ENCODE data around the gene FBXL7. TPM values are rescaled to one million over a fixed set of nuclear protein-coding genes. Genes with fewer than 3 reads are reported as not detected.

The FBXL7 gene
- total RNA-seq, 4 donors from 2014 or later: 14.2 to 32.1 (median 24.9) TPM

DNA sequence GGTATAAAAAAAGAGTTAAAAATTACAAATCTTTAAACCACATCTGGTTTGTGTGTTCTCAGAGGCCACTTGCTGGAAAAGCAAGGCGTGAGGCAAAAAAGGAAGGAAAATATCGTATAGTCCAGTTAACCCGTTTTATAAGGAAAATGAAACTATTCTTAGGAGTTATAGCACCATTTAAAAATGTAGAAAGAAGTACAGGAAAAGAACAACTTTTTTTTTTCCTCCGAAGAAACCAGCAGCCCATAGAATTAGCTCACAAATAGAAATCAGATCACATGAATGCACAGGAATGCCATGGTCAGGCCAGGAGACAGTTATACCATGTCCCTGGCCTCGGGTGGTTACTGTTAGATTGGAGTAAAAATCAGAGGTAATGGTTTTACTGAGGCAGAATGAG lies 241.6 kb downstream of the FBXL7 start:
- WGBS, 2 donors (ENCODE audit: low coverage in 1 of 2): 64 to 69% methylated on average over 4 to 5 of the region's 5 CpGs
- Histone ChIP-seq H3K27me3 (no peaks in the 10 kb centered on the region), H3K4me3 (no peak overlapping the region), H3K36me3 (no peaks in the 10 kb centered on the region), H3K4me1 (peaks cover 0 to 25% (median 0%) of the 10 kb centered on the region in 3 donors), H3K9me3 (no peaks in the 10 kb centered on the region), H3K27ac (no peak overlapping the region)
- no peak for ATAC-seq
- TF ChIP-seq POLR2AphosphoS5 (IDR thresholded peaks at IDR 0.05): no peak
- TF ChIP-seq CTCF (IDR thresholded peaks at IDR 0.05): no peak
- no peak for TF ChIP-seq POLR2A (IDR thresholded peaks at IDR 0.05)
- TF ChIP-seq EP300 (IDR thresholded peaks at IDR 0.05): no peak

GRCh38 chr5:15746833-15747232 lies 246.9 kb downstream of the FBXL7 start:
- H3K9me3 ChIP-seq: no peaks in the 10 kb centered on the region
- WGBS, 2 donors (ENCODE audit: low coverage in 1 of 2): 72 to 100% methylated on average over 1 to 2 of the region's 2 CpGs
- no peak for ATAC-seq

DNA sequence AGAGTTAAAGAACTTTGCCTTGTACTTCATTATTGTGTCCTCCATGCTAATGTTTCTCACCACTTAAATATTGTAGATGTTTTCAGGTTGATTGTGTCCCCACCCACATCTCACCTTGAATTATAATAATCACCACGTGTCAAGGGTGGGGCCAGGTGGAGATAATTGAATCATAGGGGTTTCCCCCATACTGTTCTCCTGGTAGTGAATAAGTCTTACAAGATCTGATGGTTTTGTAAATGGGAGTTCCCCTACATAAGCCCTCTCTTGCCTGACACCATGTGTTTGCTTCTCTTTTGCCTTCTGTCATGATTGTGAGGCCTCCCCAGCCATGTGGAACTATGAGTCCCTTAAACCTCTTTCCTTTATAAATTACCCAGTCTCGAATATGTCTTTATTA lies 248.3 kb downstream of the FBXL7 start:
- TF ChIP-seq EP300 (IDR thresholded peaks at IDR 0.05) (no peak), CTCF (IDR thresholded peaks at IDR 0.05) (no peak), POLR2AphosphoS5 (IDR thresholded peaks at IDR 0.05) (no peak), POLR2A (IDR thresholded peaks at IDR 0.05) (no peak)
- Histone ChIP-seq H3K9me3 (no peaks in the 10 kb centered on the region), H3K27me3 (no peaks in the 10 kb centered on the region), H3K27ac (no peak overlapping the region), H3K4me1 (peaks cover 0 to 9% (median 0%) of the 10 kb centered on the region in 3 donors), H3K4me3 (no peak overlapping the region), H3K36me3 (no peaks in the 10 kb centered on the region)
- no peak for ATAC-seq
- WGBS, 2 donors (ENCODE audit: low coverage in 1 of 2): 85 to 94% methylated on average over 2 of the region's 2 CpGs

More at GRCh38 chr5:15746833-15747232, 246.9 kb downstream of the FBXL7 start:
- no peaks in the 10 kb centered on the region for H3K4me1 ChIP-seq
- no peak for TF ChIP-seq CTCF (IDR thresholded peaks at IDR 0.05)
- TF ChIP-seq POLR2A (IDR thresholded peaks at IDR 0.05): no peak
- TF ChIP-seq POLR2AphosphoS5 (IDR thresholded peaks at IDR 0.05): no peak
- no peak for TF ChIP-seq EP300 (IDR thresholded peaks at IDR 0.05)
- H3K4me3 ChIP-seq: no peak overlapping the region
- no peaks in the 10 kb centered on the region for H3K36me3 ChIP-seq
- no peaks in the 10 kb centered on the region for H3K27me3 ChIP-seq
- no peak overlapping the region for H3K27ac ChIP-seq

- H3K4me3 ChIP-seq: peak overlapping the region; percentile 12 to 18
- WGBS, 2 donors (ENCODE audit: low coverage in 1 of 2): 26 to 47% methylated on average over 9 to 10 of the region's 10 CpGs
- no peak overlapping the region for H3K27ac ChIP-seq
- no peak for TF ChIP-seq EP300 (IDR thresholded peaks at IDR 0.05)
- no peak for TF ChIP-seq POLR2AphosphoS5 (IDR thresholded peaks at IDR 0.05)
- TF ChIP-seq CTCF (IDR thresholded peaks at IDR 0.05): no peak
- no peaks in the 10 kb centered on the region for H3K36me3 ChIP-seq
- H3K27me3 ChIP-seq: no peaks in the 10 kb centered on the region
- no peak for ATAC-seq
- no peaks in the 10 kb centered on the region for H3K9me3 ChIP-seq
- H3K4me1 ChIP-seq: peaks cover 0 to 10% (median 0%) of the 10 kb centered on the region in 3 donors
Measured at GRCh38 chr5:15752663-15753285, 252.8 kb downstream of the FBXL7 start.

DNA sequence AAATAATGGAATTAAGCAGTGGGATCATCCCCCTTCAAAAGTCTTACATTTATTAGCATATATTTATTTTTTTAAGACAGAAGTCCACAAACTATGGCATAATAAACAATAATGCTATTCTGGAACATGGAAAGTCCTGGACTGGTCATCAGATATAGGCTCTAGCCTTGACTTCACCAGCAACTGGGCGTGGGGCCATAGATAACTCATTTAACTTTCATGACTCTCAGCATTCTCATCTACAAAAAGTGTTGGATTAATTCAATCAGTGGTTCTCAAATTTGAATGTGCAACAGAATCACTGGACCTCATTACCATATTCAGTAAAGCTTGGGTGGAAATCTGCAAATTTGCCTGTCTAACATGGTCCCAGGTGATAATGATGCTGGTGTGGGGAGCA lies 253.8 kb downstream of the FBXL7 start:
- no peak overlapping the region for H3K27ac ChIP-seq
- H3K36me3 ChIP-seq: no peaks in the 10 kb centered on the region
- no peaks in the 10 kb centered on the region for H3K27me3 ChIP-seq
- no peak for ATAC-seq
- no peak overlapping the region for H3K4me3 ChIP-seq
- no peaks in the 10 kb centered on the region for H3K9me3 ChIP-seq
- WGBS, 2 donors (ENCODE audit: low coverage in 1 of 2): 100% methylated on average over 1 of the region's 1 CpG; no CpG with 5 or more reads in 1 of the 2 donors
- TF ChIP-seq EP300 (IDR thresholded peaks at IDR 0.05) (no peak), POLR2AphosphoS5 (IDR thresholded peaks at IDR 0.05) (no peak), POLR2A (IDR thresholded peaks at IDR 0.05) (no peak), CTCF (IDR thresholded peaks at IDR 0.05) (no peak)
- H3K4me1 ChIP-seq: peaks cover 0 to 10% (median 0%) of the 10 kb centered on the region in 3 donors
